Kidney (tissue), 14 donors: ENCODE results near the gene UBAC1. TPM values are rescaled to one million over a fixed set of nuclear protein-coding genes. Genes with fewer than 3 reads are reported as not detected.

ENCODE experiments used
- DNase-seq, 5 donors: peaks; one replicate each; pipeline ENCODE4 v3.0.0-alpha.2; 2013 to 2020
- FAIRE-seq: peaks from 2 replicates; lab custom pipeline; 2012; peaks lifted over from hg19 to GRCh38; lab: Jason Lieb, UNC
- H3K27ac ChIP-seq, 2 donors: one replicate each; pipeline ENCODE4 v1.7.0; 2013; ENCODE audit warnings: low read depth in 2 of 2, low read length in 2 of 2, inconsistent platforms in 1 of 2
- H3K27me3 ChIP-seq: one replicate; pipeline ENCODE4 v1.7.1; 2013; ENCODE audit warnings: low read length, inconsistent platforms; ENCODE audit not compliant: control insufficient read depth, insufficient read depth
- H3K36me3 ChIP-seq, 3 donors: one replicate each; pipeline versions ENCODE4 v1.7.0 to v1.7.1; 2013; ENCODE audit warnings: low read length in 3 of 3, control low read depth in 1 of 3, inconsistent platforms in 1 of 3; ENCODE audit not compliant: insufficient read depth in 3 of 3, control insufficient read depth in 2 of 3
- H3K4me1 ChIP-seq, 3 donors: one replicate each; pipeline versions ENCODE4 v1.7.0 to v1.7.1; 2013; ENCODE audit warnings: low read length in 3 of 3, inconsistent platforms in 1 of 3, low read depth in 1 of 3; ENCODE audit not compliant: control insufficient read depth in 2 of 3, insufficient read depth in 2 of 3
- H3K4me3 ChIP-seq, 3 donors: one replicate each; pipeline versions ENCODE4 v1.7.0 to v1.8.1; 2013; ENCODE audit warnings: low read length in 3 of 3, control low read depth in 1 of 3, inconsistent platforms in 1 of 3
- H3K9ac ChIP-seq, 3 donors: one replicate each; pipeline versions ENCODE4 v1.7.0 to v1.7.1; 2013; ENCODE audit warnings: low read length in 3 of 3, control low read depth in 1 of 3, inconsistent platforms in 1 of 3
- H3K9me3 ChIP-seq, 3 donors: one replicate each; pipeline versions ENCODE4 v1.7.0 to v1.7.1; 2013; ENCODE audit warnings: low read length in 3 of 3, control low read depth in 1 of 3, inconsistent platforms in 1 of 3; ENCODE audit not compliant: control insufficient read depth in 2 of 3, insufficient read depth in 1 of 3
- intact Hi-C: fragments of 100-400 bp; cut with DNase I; formaldehyde crosslinking; loops from one replicate; pipeline ENCODE4 v1.11.1; 2022
- polyA plus RNA-seq: library from polyadenylated mRNA; stranded (reverse); fragments of 350-450 nt; fragmentation: Illumina TruSeq; extraction: RNeasy Lipid Tissue Mini Kit (QIAGEN cat#74804); gene quantifications from one replicate; pipeline ENCODE4 v1.2.3, GENCODE V29; 2014; ENCODE audit warnings: low read depth, low replicate concordance; ENCODE audit not compliant: insufficient read depth
- total RNA-seq: library from RNA; stranded (reverse); fragmentation: NEBNext Ultra II Directional; extraction: Animal tissue kit (Norgen Biotek cat#: 25700); gene quantifications from one replicate; pipeline ENCODE4 v1.2.1, GENCODE V29; 2021
- TF ChIP-seq, protein P1 (sequence below): IDR thresholded peaks from 3 replicates; pipeline ENCODE4 v1.5.1; 2012; ENCODE audit warnings: mild to moderate bottlenecking, moderate library complexity, borderline replicate concordance; ENCODE audit not compliant: insufficient read depth; ENCODE audit errors: extremely low read depth
- donor health status: control.
- donor health status: control.
- donor health status: control.
- donor health status: control.
- donor health status: control.
- donor health status: DM: yes; HTN: yes; CAD: no.
- donor health status: Normal renal cell carcinoma (clear cell type).

UBAC1 gene
- total and polyA plus RNA-seq, 2 donors from 2014 or later = 40.2 to 52.6 TPM

DNA sequence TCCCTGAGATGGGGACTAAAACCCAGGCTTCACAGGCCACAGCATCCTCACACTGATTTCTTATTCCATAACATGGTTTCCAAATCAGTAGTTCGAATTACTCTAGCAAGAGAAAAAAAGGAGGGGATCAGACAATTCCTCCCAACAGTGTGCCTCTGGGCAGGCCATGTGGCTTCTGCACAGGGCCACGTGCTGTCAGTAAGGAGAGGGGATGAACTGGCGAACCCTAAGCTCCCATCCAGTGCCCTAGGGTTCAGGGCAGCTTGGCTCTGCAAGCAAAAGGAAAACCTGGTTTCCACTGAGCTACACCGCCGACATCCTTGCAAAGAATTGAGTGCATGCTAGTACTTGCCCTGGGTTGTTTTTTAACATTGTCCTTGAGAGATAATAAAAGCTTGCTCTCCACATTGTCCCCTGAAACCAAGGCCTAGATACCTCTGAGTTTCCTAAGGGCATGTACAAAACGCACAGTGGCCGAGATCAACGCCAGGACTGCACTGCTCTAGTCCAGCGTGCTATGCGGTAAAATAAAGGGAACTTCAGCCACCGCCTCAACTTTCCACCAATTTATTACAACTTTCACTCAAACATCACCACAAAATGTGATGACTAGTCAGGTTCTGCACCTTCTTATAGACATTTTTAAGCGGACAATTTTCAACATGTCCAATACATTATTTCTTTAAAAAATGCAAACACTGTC is 58.4 kb downstream of the UBAC1 start:
- H3K36me3 ChIP-seq = no peaks in the 10 kb centered on the region
- no peak overlapping the region for H3K4me3 ChIP-seq
- no peaks in the 10 kb centered on the region for H3K27me3 ChIP-seq
- H3K27ac ChIP-seq = no peak overlapping the region
- peaks cover 0 to 13% (median 8%) of the 10 kb centered on the region in 3 donors for H3K4me1 ChIP-seq
- FAIRE-seq = no peak
- no peaks in the 10 kb centered on the region for H3K9me3 ChIP-seq
- no peak overlapping the region for H3K9ac ChIP-seq
- DNase-seq = no peak
- TF ChIP-seq, protein P1, sequence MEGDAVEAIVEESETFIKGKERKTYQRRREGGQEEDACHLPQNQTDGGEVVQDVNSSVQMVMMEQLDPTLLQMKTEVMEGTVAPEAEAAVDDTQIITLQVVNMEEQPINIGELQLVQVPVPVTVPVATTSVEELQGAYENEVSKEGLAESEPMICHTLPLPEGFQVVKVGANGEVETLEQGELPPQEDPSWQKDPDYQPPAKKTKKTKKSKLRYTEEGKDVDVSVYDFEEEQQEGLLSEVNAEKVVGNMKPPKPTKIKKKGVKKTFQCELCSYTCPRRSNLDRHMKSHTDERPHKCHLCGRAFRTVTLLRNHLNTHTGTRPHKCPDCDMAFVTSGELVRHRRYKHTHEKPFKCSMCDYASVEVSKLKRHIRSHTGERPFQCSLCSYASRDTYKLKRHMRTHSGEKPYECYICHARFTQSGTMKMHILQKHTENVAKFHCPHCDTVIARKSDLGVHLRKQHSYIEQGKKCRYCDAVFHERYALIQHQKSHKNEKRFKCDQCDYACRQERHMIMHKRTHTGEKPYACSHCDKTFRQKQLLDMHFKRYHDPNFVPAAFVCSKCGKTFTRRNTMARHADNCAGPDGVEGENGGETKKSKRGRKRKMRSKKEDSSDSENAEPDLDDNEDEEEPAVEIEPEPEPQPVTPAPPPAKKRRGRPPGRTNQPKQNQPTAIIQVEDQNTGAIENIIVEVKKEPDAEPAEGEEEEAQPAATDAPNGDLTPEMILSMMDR = no peak
- intact Hi-C loops = no loop called here

GRCh38 chr9:135901826-135902225 is 59.3 kb downstream of the UBAC1 start:
- intact Hi-C loops = no loop called here
- no peak for FAIRE-seq
- no peak overlapping the region for H3K4me3 ChIP-seq
- no peak overlapping the region for H3K9ac ChIP-seq
- H3K27me3 ChIP-seq = no peaks in the 10 kb centered on the region
- peaks cover 0 to 3% (median 0%) of the 10 kb centered on the region in 3 donors for H3K9me3 ChIP-seq
- H3K4me1 ChIP-seq = peaks cover 0 to 13% (median 8%) of the 10 kb centered on the region in 3 donors
- TF ChIP-seq, protein P1 = no peak
- peaks cover 0 to 3% (median 0%) of the 10 kb centered on the region in 3 donors for H3K36me3 ChIP-seq
- no peak for DNase-seq
- H3K27ac ChIP-seq = no peak overlapping the region

DNA sequence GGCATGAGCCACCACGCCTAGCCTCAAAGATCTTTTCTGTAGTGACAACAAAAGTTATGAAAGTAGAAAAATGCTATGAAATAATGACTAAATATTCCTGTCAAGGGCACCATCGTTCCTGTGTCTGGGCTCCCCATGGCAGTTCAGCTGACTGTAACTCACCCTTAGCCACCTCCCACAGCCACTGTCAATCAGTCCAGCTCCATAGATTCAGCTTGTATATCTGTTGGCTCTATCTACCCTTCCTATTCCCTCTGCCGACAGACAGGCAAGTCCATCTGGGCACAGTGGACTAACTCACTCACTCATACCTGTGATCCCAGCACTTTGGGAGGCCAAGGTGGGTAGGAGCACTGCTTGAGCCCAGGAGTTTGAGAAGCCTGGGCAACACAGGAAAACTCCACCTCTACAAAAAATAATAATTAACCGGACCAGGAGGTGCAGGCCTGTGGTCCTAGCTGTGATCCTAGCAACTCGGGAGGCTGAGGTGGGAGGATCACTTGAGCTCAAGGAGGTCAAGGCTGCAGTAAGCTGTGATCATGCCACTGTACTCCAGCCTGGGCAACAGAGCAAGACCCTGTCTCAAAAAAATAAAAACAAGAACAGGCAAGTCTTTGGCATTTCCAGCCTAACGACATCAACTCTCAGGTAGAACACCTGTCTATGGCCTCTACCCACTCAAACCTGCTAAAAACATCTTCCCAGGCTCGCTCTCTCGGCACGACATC is 60.0 kb downstream of the UBAC1 start:
- no peak overlapping the region for H3K27ac ChIP-seq
- H3K9me3 ChIP-seq = peaks cover 0 to 3% (median 0%) of the 10 kb centered on the region in 3 donors
- no peak overlapping the region for H3K4me3 ChIP-seq
- H3K36me3 ChIP-seq = peaks cover 0 to 3% (median 0%) of the 10 kb centered on the region in 3 donors
- intact Hi-C loops = no loop called here
- H3K9ac ChIP-seq = no peak overlapping the region
- TF ChIP-seq, protein P1 = no peak
- DNase-seq (no peak), FAIRE-seq (no peak)
- H3K27me3 ChIP-seq = no peaks in the 10 kb centered on the region
- peaks cover 0 to 13% (median 8%) of the 10 kb centered on the region in 3 donors for H3K4me1 ChIP-seq
